ENCODE data around the gene ADCY4.

DNA sequence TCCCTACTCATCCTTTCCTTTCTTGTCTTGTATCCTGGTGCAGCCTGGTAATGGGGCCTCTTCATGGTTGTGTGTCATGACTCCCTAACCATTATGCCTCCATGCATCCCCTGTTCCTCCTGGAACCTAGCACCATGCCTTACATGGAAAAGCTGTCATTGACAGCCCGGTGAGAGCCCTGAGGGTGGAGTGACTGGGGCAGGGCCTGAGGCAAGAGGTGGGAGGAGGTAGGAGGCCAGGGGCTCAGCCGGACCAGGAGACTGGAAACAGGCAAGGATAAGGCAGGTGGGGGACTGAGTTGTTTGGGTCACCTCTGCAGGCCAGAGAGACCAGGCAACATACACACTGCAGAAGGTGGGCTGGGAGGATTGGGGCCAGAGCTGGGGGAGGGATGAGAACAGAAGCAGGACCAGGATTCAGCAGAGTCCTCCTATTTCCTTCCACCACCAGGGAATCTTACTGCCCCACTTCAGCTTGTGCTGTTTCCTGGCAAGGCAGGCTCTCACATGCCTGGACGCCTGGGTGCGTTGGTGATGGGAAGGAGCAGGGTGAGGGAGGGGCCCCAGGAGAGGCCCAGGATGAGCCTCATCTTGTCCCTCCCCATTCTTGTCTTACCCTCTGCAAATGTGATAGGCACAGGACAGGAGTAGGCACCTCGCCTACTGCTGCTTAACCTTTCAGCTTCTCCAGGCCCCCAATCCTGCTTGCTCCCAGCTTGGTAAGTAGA, 25.2 kb downstream of the ADCY4 start, which contains the start of gene LTB4R2:
- TF ChIP-seq, protein P1, sequence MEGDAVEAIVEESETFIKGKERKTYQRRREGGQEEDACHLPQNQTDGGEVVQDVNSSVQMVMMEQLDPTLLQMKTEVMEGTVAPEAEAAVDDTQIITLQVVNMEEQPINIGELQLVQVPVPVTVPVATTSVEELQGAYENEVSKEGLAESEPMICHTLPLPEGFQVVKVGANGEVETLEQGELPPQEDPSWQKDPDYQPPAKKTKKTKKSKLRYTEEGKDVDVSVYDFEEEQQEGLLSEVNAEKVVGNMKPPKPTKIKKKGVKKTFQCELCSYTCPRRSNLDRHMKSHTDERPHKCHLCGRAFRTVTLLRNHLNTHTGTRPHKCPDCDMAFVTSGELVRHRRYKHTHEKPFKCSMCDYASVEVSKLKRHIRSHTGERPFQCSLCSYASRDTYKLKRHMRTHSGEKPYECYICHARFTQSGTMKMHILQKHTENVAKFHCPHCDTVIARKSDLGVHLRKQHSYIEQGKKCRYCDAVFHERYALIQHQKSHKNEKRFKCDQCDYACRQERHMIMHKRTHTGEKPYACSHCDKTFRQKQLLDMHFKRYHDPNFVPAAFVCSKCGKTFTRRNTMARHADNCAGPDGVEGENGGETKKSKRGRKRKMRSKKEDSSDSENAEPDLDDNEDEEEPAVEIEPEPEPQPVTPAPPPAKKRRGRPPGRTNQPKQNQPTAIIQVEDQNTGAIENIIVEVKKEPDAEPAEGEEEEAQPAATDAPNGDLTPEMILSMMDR (IDR thresholded peaks at IDR 0.05): no peak
- TF ChIP-seq POLR2A (IDR thresholded peaks at IDR 0.05): no peak

All from Peyer's patch (tissue), 4 donors.